Measurements from ENCODE around the gene ARHGAP6. TPM values are rescaled to one million over a fixed set of nuclear protein-coding genes. Genes with fewer than 3 reads are reported as not detected.

Gene ARHGAP6
- total and polyA plus RNA-seq, 2 donors from 2014 or later: 6.0 to 20.4 TPM

DNA sequence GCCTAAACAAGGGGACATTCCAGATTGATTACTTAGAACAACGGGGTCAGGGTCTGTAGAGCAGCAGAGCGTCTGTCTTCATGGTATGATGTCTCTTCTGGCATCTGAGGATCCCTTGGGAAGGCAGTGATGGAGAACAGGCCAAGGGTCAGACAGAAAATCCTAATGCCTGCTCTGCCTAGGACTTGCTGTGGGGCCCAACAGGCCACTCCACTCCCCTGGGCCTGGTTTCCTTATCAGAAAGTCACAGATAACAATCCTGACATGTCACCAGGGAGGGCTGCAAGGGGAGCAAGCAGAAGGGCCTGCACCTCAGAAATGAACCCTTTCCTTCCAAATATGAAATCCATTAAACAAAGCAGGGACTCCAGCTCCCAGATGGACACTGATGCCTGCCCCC is 21.4 kb upstream of the ARHGAP6 start:
- H3K4me3 ChIP-seq (ENCODE audit: low read length in 3 of 3): no peak overlapping the region
- H3K27me3 ChIP-seq (ENCODE audit: control insufficient read depth, insufficient read depth, low read length): no peaks in the 10 kb centered on the region
- no peaks in the 10 kb centered on the region for H3K9me3 ChIP-seq (ENCODE audit: control insufficient read depth in 2 of 3, insufficient read depth in 1 of 3, low read length in 3 of 3)
- H3K36me3 ChIP-seq (ENCODE audit: control insufficient read depth in 2 of 3, insufficient read depth in 3 of 3, low read length in 3 of 3): no peaks in the 10 kb centered on the region
- no peak overlapping the region for H3K27ac ChIP-seq (ENCODE audit: low read depth in 2 of 2, low read length in 2 of 2)
- DNase-seq (no peak), FAIRE-seq (no peak)
- TF ChIP-seq, protein P1, sequence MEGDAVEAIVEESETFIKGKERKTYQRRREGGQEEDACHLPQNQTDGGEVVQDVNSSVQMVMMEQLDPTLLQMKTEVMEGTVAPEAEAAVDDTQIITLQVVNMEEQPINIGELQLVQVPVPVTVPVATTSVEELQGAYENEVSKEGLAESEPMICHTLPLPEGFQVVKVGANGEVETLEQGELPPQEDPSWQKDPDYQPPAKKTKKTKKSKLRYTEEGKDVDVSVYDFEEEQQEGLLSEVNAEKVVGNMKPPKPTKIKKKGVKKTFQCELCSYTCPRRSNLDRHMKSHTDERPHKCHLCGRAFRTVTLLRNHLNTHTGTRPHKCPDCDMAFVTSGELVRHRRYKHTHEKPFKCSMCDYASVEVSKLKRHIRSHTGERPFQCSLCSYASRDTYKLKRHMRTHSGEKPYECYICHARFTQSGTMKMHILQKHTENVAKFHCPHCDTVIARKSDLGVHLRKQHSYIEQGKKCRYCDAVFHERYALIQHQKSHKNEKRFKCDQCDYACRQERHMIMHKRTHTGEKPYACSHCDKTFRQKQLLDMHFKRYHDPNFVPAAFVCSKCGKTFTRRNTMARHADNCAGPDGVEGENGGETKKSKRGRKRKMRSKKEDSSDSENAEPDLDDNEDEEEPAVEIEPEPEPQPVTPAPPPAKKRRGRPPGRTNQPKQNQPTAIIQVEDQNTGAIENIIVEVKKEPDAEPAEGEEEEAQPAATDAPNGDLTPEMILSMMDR (IDR thresholded peaks at IDR 0.05; ENCODE audit: borderline replicate concordance, extremely low read depth, insufficient read depth): no peak
- no peaks in the 10 kb centered on the region for H3K4me1 ChIP-seq (ENCODE audit: control insufficient read depth in 2 of 3, insufficient read depth in 2 of 3, low read depth in 1 of 3, low read length in 3 of 3)
- H3K9ac ChIP-seq (ENCODE audit: low read length in 3 of 3): no peak overlapping the region
- intact Hi-C loops (cut with DNase I): no loop called here

DNA sequence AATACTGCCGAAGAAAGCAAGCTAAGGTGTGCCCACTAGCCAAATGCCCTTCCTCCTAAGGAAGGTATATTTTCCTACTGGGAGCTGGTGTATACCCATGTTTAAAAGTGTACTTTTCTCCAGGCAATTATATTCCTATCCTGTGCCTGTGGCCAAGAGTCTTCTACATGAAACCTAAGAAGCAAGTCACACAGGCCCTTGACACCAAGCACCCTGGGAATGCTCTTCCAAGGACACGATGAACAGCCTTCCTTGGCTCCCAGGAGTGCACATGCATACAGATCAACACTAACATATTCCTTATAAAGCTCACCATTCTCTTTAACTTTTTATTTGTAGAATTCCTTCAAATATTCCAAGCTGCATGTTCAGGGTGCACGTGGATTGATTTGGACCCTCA is 17.3 kb upstream of the ARHGAP6 start:
- no peaks in the 10 kb centered on the region for H3K36me3 ChIP-seq (ENCODE audit: control insufficient read depth in 2 of 3, insufficient read depth in 3 of 3, low read length in 3 of 3)
- no peak for FAIRE-seq

DNA sequence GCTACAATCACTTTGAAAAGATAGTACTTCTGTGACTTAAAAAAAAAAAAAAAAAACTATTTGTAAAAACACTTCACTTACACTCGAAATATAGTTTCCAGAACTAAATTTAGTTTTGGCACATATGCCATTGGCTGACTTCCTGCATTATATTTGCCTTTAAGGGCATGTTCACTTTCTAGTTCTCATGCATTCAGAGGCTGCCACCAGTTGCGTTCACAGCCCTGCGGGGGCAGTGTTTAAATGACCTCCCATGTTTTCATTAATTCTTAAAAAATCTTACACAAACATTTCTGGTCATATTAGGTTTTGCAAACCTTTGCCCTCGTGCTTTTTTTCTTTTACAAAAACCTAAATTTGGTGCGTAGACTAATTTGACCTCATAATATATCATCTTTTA is 12.4 kb upstream of the ARHGAP6 start:
- H3K27ac ChIP-seq (ENCODE audit: low read depth in 2 of 2, low read length in 2 of 2): no peak overlapping the region
- H3K9me3 ChIP-seq (ENCODE audit: control insufficient read depth in 2 of 3, insufficient read depth in 1 of 3, low read length in 3 of 3): no peaks in the 10 kb centered on the region
- H3K4me1 ChIP-seq (ENCODE audit: control insufficient read depth in 2 of 3, insufficient read depth in 2 of 3, low read depth in 1 of 3, low read length in 3 of 3): no peaks in the 10 kb centered on the region
- H3K36me3 ChIP-seq (ENCODE audit: control insufficient read depth in 2 of 3, insufficient read depth in 3 of 3, low read length in 3 of 3): no peaks in the 10 kb centered on the region
- no peak overlapping the region for H3K4me3 ChIP-seq (ENCODE audit: low read length in 3 of 3)
- TF ChIP-seq, protein P1 (IDR thresholded peaks at IDR 0.05; ENCODE audit: borderline replicate concordance, extremely low read depth, insufficient read depth): peak; percentile 15
- H3K27me3 ChIP-seq (ENCODE audit: control insufficient read depth, insufficient read depth, low read length): no peaks in the 10 kb centered on the region
- H3K9ac ChIP-seq (ENCODE audit: low read length in 3 of 3): no peak overlapping the region
- FAIRE-seq (peak; percentile 33), DNase-seq (peak in 1 of 5 donors; percentile 23)
- intact Hi-C loops (cut with DNase I): no loop called here

More for the DNA sequence above, 17.3 kb upstream of the ARHGAP6 start:
- no peak overlapping the region for H3K27ac ChIP-seq (ENCODE audit: low read depth in 2 of 2, low read length in 2 of 2)
- no peaks in the 10 kb centered on the region for H3K4me1 ChIP-seq (ENCODE audit: control insufficient read depth in 2 of 3, insufficient read depth in 2 of 3, low read depth in 1 of 3, low read length in 3 of 3)
- no peaks in the 10 kb centered on the region for H3K9me3 ChIP-seq (ENCODE audit: control insufficient read depth in 2 of 3, insufficient read depth in 1 of 3, low read length in 3 of 3)
- H3K4me3 ChIP-seq (ENCODE audit: low read length in 3 of 3): no peak overlapping the region
- no peak for DNase-seq
- no peak overlapping the region for H3K9ac ChIP-seq (ENCODE audit: low read length in 3 of 3)
- intact Hi-C loops (cut with DNase I): no loop called here
- H3K27me3 ChIP-seq (ENCODE audit: control insufficient read depth, insufficient read depth, low read length): no peaks in the 10 kb centered on the region
- TF ChIP-seq, protein P1 (IDR thresholded peaks at IDR 0.05; ENCODE audit: borderline replicate concordance, extremely low read depth, insufficient read depth): no peak

DNA sequence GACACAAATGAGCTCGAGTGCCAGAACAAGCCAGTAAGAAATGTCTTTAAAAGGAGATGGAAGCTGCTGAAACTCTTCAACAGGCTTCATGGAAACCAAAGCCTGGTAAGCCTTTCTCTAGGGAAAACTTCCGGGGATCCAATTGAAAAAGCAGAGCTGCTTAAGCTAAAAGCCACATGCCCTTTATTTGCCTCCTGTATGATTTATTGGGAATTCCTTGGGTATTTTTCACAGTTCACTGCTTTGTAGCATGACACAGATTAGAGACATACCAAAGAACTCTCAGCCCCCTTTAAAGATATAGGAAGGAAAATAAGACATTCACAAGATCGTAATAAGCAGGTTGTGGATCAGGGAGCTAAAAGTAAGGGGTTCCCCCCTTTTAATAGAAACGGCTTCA is 6.5 kb upstream of the ARHGAP6 start:
- no peaks in the 10 kb centered on the region for H3K9me3 ChIP-seq (ENCODE audit: control insufficient read depth in 2 of 3, insufficient read depth in 1 of 3, low read length in 3 of 3)
- no peak overlapping the region for H3K4me3 ChIP-seq (ENCODE audit: low read length in 3 of 3)
- TF ChIP-seq, protein P1 (IDR thresholded peaks at IDR 0.05; ENCODE audit: borderline replicate concordance, extremely low read depth, insufficient read depth): no peak
- no peak overlapping the region for H3K27ac ChIP-seq (ENCODE audit: low read depth in 2 of 2, low read length in 2 of 2)
- H3K36me3 ChIP-seq (ENCODE audit: control insufficient read depth in 2 of 3, insufficient read depth in 3 of 3, low read length in 3 of 3): no peaks in the 10 kb centered on the region
- FAIRE-seq (no peak), DNase-seq (peak in 2 of 5 donors; percentile 29 to 33)
- no peak overlapping the region for H3K9ac ChIP-seq (ENCODE audit: low read length in 3 of 3)
- H3K27me3 ChIP-seq (ENCODE audit: control insufficient read depth, insufficient read depth, low read length): peaks cover 2% of the 10 kb centered on the region
- H3K4me1 ChIP-seq (ENCODE audit: control insufficient read depth in 2 of 3, insufficient read depth in 2 of 3, low read depth in 1 of 3, low read length in 3 of 3): no peaks in the 10 kb centered on the region
- intact Hi-C loops (cut with DNase I): no loop called here

All from kidney (tissue), 14 donors.